HG02840 (cell line): ENCODE measurements around the gene GCNA.

Source experiments
- ATAC-seq: cut with Tn5 transposase; IDR thresholded peaks from one replicate; pipeline ENCODE4 v1.9.1; 2021; ENCODE audit warnings: mild to moderate bottlenecking, moderate library complexity, moderate number of reproducible peaks; ENCODE audit not compliant: unreplicated experiment, low FRiP score

Gene GCNA

DNA sequence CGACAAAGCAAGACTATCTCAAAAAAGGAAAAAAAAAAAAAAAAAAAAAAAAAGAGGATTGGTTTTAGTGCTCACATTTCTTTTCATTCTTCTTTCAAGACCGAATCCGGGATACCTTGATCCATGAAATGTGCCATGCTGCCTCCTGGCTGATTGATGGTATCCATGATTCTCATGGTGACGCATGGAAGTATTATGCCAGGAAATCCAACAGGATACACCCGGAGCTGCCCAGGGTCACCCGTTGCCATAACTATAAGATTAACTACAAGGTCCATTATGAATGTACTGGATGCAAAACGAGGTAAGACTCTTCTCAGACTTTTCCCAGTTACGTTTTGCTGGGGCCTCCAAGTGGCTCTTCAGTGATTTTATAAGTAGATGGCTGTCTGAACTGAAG is 34.0 kb downstream of the GCNA start:
- ATAC-seq = no peak

DNA sequence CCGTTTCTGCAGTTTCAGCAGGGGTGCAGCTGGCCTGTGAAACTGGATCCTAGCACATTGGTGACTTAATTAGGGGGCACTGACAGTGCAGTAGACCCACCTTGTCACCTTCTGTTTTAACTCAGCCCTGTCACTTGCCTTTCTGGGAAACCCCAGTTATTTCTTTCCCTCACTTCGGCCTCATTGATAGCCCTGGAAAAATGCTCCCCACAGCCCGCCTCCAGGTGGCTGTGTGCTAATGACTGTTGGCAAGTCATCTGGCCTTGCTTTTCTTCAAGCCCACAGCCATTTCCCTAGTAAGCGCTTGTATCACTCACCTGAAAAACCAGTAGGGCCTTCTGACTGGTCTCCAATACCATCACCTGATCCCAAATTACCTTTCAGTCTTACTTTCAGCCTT is 36.8 kb downstream of the GCNA start:
- ATAC-seq = no peak

DNA sequence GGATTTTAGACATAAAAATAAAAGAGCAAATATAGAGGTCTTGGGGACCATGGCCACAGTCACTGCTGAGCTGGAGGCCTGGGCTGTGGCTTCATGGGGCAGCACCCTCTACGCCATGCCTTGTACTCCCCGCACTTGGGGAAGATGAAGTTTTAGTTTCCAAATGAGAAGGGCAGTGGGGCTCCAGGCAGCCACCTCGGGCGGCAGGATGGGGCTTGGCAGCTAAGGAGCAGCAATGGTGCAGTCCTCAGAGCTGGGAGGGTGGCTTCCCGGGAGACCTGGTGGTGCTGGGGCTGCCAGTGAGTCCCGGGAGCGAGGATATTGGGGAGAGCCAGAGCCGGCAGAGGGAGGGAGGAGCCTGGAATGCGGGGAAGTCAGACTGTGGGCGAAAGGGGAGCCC is 37.7 kb downstream of the GCNA start:
- no peak for ATAC-seq

DNA sequence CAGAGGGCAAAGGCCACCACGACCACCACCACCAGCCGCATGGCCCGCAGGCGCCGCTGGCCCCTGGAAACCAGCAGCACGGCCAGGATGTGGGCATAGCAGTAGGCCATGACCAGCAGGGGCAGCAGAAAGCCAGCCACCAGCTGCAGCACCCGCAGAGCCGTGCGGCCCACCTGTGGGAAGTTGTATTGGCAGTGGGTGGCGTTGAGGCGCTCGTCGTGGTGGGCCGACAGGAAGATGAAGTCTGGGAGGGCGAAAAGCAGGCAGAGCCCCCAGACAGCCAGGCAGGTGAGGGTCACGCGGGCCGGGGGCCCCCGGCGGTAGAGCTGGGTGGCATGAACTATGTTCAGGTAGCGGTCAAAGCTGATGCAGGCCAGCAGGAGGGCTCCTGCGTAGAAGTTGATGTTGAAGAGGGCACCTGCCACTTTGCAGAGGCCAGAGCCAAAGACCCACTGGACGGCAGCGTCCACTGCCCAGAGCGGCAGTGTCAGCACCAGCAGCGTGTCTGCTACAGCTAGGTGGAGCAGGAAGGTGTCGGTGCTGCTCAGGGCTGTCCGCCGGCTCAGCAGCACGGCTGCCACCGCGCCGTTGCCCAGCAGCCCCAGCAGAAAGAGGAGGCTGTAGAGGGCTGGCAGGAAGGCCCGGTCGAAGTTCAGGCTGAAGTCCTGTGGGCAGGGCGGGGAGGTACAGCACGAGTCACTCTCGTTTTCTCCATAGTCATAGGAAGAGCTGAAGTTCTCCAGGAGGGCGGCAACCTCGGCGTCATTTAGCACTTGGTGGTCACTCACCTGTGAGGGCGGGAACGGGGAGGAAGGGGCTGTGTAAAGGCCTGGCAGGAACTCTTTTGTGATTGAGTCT is 38.7 kb downstream of the GCNA start:
- ATAC-seq = no peak

DNA sequence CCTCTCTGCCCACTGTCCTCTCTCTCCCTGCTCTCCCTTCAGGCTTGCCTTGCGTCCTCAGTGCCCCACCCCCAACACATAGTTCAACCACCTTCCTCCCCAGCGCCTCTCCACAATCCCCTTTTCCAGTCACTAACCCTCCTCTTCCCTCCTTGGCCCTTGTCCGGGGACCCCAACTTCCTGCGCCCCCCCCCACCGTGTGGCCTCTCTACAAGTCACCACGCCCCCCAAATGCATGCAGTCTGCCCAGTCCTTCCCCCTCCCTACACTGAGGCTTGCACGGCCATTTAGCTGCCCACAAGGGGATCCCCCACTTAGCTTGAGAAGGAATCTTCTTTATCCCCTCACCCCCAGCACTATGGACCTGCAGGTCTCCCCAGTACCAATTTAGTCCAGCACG is 39.5 kb downstream of the GCNA start:
- ATAC-seq = no peak

DNA sequence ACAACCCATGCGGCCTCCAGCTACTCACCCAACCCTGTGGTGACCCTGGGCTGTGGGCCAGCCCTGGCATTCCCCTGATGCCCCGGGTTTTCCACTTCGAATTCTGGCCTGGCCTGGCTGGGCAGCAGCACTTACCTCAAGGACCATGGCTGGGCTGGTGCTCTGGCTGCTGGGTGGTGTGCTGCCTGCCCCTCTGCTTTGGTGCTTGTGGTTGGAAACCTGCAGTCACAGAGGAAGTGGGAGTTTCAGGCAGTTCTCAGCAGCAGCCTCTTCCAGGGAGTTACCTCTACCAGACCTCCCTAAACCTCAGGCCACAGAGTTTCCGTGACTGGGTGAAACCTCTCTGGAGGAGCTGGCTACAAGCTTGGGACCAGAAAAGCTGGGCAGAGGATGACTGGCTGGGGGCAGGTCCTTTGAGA is 40.1 kb downstream of the GCNA start, which contains the start of gene CXCR3:
CXCR3 (minus strand) TSS at position 209 of the 419 bp plus-strand sequence; CDS start at position 147, 62 bp downstream.
- ATAC-seq = no peak

DNA sequence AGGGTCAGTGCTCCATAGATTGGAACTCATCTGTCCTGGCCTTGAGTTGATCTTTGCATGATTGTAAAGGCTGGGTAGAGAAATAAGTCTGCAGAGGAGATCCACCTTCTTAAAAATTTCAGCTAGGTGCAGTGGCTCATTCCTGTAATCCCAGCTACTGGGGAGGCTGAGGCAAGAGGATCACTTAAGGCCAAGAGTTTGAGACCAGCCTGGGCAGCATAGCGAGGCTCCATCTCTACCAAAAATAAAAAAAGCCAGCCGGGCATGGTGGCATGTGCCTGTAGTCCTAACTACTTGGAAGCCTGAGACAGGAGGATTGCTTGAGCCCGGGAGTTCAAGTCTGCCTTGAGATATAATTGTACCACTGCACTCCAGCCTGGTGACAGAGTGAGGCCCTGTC is 40.5 kb downstream of the GCNA start:
- no peak for ATAC-seq

DNA sequence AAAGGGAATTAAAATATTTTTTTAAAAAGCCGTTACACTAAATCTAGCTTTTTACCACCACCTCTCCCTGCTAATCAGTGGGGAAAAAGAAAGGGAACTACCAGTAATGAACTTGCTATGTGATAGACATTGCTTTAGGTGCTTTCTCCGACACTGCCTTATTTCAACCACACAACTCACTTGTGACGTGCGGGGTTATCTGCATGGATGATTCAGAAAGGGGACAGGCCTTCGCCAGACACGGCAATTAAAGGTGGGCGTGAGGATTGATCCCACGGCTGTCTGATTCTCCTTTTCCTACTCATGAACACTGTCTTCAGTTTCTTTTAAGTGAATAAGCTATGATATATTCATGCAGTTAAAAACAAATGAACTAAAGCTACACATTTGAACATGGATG is 41.0 kb downstream of the GCNA start:
- ATAC-seq = no peak

DNA sequence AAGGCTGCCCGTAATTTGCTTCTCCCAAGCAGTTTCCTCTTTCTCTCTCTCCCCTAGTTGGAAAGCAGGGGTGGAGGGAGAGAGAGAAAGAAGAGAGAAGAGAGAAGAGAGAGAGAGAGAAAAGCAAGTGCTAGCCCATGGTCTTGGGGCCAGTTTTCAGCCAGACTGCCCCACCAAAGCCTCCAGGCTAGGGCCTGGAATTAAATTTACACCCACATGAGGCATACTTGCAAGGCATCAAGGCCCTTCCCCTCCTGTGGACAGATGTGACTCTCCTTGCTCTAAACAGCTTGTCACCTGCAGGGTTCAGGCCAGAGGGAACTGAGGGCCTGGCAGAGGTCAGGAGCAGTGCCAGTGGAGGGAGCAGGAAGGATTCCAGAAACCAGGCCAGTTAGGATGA is 41.7 kb downstream of the GCNA start:
- ATAC-seq = no peak

DNA sequence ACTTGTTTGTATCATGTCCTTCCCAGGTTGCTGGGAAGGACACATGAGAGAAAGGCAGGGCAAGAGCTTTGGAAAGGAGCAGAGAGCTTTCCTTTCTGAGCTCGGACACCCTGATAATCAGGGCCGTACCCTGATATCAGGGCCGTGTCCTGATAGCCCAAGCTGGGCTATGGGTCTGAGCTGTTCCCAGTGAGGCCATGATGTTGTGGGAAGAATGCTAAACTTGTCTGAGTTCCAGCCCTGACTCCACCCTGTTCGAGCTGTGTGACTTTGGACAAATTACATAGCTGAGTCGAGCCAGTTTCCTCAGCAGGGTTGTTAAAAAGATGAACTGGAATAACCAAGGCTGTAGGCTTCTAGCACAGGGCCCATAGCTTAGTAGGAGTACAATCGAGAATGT is 43.4 kb downstream of the GCNA start:
- no peak for ATAC-seq

DNA sequence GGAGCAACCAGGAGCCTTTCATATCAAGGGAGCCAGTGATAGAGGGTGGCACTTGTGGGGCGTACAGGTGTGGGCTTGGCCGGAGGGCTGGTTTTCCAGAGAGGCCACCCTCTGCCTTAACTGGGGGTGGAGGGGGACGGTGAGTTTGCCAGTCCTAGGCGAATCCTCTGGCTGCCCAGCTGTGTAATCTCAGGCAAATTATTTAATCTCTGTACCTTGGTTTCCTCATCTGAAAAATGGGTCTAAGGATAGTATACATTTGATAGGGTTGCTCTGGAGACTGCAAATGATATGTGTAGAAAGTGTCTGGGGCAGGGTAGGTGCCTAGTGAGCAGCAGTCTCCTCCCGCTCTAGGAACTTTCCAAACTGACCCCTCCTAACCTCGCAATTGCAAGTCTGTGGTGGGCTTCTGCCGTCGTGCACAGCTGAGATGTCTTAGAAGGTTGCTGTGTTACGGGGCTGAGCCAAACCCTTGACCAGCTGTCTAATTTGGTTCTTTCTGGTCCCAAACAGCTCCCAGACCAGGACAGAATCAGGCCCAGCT is 43.9 kb downstream of the GCNA start:
- ATAC-seq = no peak

DNA sequence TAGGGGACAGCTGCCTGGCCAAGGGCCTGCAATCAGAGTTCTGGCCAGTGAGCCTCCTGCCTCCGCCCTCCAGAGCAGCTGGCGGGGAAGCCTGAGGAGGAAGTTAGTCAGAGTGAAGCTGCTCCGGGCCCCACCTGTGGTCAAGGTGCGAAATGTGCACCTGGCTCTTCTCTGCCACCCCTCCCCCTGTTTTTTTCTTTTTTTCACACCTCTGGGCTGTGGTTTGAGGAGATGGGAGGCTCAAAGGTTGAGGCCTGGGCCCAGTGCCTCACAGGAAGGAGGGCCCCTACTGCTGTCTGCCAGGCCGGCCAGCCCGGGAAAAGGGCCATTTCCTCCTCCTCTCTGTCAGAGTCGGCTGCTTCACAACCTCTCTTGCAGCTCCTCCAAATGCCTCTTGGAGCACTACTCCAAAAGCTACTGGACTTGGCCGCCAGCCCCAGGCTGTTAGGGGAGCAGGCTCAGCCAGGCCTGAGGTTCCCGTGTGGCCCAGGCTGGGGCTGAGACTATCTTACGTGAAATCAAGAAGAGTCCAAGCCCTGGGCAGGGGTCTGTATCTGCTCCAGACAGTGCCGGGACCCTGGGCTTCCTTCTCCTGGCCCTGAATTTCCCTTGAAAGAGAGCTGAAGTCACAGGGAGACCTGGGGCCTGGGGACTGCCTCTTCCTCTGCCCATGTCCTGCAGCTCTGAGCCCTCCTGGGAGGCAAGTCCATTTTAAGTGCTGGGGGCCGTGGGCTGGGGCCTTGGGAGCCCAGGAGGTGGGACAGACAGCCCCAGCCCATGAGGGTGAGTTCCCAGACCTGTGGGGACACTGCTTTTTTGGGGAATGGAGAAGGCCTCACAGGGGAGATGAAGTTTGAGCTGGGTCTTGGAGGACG is 44.6 kb downstream of the GCNA start:
- ATAC-seq = peak; percentile 51

DNA sequence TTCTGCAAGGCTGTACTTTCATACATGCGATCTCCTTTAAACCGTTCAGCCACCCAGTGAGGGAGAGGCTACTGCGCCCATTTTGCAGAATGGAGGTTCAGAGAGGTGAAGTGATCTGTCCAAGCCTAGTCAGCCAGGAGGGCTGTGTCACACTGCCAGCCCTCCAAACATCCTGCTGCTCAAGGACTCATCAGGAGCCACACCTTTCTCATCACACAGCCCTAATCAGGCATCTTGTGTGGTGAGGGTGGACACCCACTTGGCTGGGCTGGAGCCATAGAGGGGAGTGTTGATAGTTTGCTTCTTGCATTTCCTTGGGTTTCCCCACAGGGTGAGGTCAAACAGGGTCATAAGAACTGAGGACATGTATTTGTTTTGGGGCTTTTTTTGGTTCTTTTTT is 45.5 kb downstream of the GCNA start:
- ATAC-seq = no peak

DNA sequence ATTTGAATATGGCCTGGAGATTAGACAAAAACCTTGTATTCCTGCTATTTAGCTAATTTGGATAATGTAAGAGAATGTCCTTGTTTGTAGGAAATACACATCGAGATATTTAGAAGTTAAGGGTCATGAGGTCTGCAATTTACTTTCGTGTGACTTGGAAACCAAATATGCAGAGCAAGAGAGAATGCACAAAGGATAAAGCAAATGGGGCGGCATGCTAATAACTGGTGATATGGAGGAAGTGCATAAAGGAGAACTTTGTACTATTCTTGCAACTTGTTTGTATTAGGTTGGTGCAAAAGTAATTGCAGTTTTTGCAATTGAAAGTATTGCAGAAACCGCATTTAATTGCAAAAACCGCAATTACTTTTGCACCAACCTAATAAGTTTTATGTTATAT is 47.2 kb downstream of the GCNA start:
- no peak for ATAC-seq

DNA sequence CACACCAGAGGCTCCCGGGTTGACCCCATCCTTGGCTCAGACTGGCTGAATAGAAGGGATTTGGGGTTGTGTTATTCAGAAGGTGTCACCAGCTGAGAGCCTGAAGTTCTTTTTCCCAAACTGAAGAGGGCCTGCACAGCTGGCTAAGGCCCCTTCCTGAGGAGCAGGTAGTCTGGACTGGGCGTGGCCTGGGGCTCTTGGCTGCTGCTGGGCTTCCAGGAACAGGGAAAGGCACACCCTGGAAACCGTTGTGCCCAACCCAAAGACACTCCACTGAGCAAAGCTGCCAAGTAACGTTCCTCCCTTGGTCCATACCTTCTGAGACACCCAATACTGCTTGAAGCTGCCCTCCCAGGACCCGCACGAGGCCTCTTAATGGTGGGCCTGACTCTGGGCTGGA is 48.3 kb downstream of the GCNA start:
- ATAC-seq = no peak

DNA sequence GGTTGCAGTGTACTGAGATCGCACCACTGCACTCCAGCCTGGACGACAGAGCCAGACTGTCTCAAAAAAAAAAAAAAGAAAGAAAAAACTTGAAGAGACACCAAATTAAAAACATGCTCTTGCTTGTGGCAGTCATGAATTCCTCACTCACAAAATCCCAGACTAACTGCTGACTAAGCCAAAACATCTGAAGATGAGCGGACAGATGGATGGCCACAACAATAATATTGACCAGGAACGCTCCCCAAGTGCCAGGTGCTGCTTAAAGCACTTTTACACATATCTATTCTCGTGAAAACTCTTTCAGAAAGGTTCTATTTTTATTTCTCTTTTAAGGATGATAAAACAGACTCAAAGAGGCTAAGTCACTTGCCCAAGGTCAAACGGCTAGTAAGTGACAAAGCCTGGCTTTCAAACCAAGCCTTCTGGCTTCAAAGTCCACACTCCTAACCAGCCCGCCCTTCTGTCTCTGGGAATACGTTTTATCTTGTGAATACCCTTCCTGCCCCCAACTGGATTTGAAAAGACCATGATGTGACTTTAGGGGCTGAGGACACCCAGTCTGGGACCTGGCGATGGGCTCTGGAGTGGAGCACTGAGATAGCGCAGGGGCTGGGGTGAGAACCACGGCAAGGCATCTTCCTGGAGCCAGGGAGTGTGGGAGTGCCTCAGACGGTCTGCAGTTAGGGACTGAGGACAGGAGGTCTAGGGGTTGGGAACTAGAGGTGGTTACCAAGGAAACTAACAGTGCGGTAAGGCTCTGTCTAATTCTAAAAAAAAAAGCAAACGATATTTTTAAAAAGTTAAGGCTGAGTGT is 49.6 kb downstream of the GCNA start:
- no peak for ATAC-seq

DNA sequence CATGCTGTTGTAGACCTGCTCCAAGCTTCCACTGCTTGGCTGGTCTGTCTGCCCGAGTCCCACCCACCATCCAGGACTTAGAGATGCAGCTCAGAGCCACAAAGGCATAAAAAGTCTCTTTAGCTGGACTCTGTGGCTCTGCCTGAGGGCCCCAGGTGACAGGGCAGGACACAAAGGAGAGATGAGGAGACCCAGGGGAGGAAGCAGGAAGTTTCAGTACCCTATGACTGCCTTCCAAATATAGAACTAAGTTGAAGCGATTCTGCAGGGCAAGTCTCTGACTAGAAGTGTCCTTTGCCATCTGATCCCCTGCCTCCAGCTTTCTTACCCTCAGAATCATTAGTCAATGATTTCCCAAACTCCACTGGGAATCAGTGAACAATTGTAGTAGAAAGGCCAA is 51.2 kb downstream of the GCNA start:
- peak; percentile 52 for ATAC-seq

DNA sequence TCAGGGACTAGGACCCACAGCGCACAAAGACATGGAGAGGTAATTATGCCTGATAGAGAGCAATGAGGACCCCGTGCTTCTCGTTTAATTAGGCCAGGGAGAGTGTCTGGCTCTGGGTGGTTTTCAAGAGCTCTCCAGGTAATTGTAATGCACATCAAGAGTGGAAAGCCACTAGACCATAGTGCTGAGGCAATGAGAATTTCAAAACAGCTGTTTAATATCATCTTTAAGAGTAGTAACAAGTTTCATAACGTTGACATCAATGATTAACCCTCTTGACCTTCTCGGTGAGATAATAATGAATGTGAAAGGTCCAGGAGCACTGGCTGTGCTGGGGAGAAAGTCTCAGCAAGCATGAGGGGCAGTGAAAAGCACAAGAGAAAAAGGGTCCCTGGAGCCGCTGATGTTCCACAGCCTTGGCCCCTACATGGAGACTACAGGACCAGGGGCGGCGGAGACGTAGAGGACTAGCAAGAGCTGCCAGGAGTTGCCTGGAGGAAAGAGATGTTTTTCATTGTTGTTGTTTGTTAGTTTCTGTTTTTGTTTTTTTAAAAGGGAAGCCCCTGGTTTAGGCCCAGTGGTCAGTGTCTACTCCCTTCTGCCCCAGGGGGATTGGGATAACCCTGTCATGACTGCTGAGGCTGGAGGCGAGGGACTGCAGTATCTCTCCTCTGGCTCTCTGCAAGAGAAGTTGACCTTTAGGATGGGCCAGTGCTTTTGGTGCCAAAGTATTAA is 54.9 kb downstream of the GCNA start:
- ATAC-seq = no peak

DNA sequence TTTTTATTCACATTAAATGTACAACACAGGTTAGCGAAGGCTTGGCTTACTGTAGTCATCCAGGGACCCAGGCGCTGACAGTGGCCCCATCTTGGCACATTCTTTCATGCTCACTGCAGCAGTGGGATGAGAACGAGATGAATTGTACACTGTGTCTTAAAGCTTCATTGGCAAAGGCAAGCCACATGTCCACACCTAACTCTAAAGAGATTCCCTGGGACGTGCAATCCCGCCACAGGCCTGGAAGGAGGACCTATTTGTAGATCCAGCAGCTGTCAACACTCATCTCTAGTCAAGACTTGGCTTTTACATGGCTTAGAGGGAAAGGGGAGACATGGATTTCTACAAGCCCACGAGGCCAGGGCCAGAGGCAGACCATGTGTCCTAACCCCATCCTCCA is 56.1 kb downstream of the GCNA start:
- no peak for ATAC-seq
